CD14-positive monocyte (primary cell): ENCODE measurements around the gene HIVEP3. TPM values are rescaled to one million over a fixed set of nuclear protein-coding genes. Genes with fewer than 3 reads are reported as not detected.

Experiments used
- DNase-seq, 3 donors: peaks; one replicate each; pipeline ENCODE4 v3.0.0-alpha.2; 2011 to 2022
- H2AFZ ChIP-seq: 2 replicates; pipeline ENCODE4 v1.6.0; 2012; ENCODE audit warnings: mild to moderate bottlenecking, low read depth, low read length, inconsistent platforms; ENCODE audit not compliant: insufficient read depth, poor library complexity, severe bottlenecking
- H3K27ac ChIP-seq, 2 donors: 1 replicate in 1 of 2; 2 replicates in 1 of 2; pipeline ENCODE4 v1.5.1; 2012 to 2013; ENCODE audit warnings: low read length in 2 of 2, control low read depth in 1 of 2, inconsistent platforms in 1 of 2, low read depth in 1 of 2, mild to moderate bottlenecking in 1 of 2
- H3K27me3 ChIP-seq, 2 donors: one replicate each; pipeline versions ENCODE4 v1.6.0 to v1.6.1; 2011 to 2013; ENCODE audit warnings: low read length in 2 of 2; ENCODE audit not compliant: control insufficient read depth in 2 of 2, insufficient read depth in 2 of 2
- H3K36me3 ChIP-seq, 2 donors: replicated peaks in 1 of 2; 1 replicate in 1 of 2; 2 replicates in 1 of 2; pipeline versions ENCODE4 v1.5.1 to v1.6.1; 2012 to 2013; ENCODE audit warnings: low read length in 2 of 2, control low read depth in 1 of 2, inconsistent platforms in 1 of 2, mild to moderate bottlenecking in 1 of 2; ENCODE audit not compliant: insufficient read depth in 2 of 2, control insufficient read depth in 1 of 2
- H3K4me1 ChIP-seq, 2 donors: 1 replicate in 1 of 2; 2 replicates in 1 of 2; pipeline versions ENCODE4 v1.5.1 to v1.6.1; 2012 to 2013; ENCODE audit warnings: low read length in 2 of 2, control low read depth in 1 of 2, inconsistent platforms in 1 of 2, mild to moderate bottlenecking in 1 of 2, moderate library complexity in 1 of 2; ENCODE audit not compliant: insufficient read depth in 2 of 2, control insufficient read depth in 1 of 2
- H3K4me2 ChIP-seq: replicated peaks from 2 replicates; pipeline ENCODE3; 2012; ENCODE audit warnings: low read length, moderate library complexity, mild to moderate bottlenecking; ENCODE audit not compliant: poor library complexity, severe bottlenecking; ENCODE audit errors: extremely low read depth
- H3K4me3 ChIP-seq, 3 experiments: fragments of 200-600 bp in 1 of 3; sonication (generic) in 1 of 3; replicated peaks in 1 of 3; 1 replicate in 2 of 3; 2 replicates in 1 of 3; pipeline ENCODE4 v1.5.1; 2011 to 2013; ENCODE audit warnings: low read length in 3 of 3, mild to moderate bottlenecking in 3 of 3, control low read depth in 2 of 3, low read depth in 2 of 3, inconsistent platforms in 1 of 3, moderate library complexity in 1 of 3
- H3K79me2 ChIP-seq: 2 replicates; pipeline ENCODE4 v1.6.0; 2012; ENCODE audit warnings: mild to moderate bottlenecking, control low read depth, inconsistent platforms, low read length, moderate library complexity; ENCODE audit not compliant: insufficient read depth
- H3K9ac ChIP-seq: 2 replicates; pipeline ENCODE4 v1.6.0; 2017; ENCODE audit warnings: low read length, mild to moderate bottlenecking; ENCODE audit not compliant: insufficient read depth, poor library complexity, severe bottlenecking
- H3K9me3 ChIP-seq, 2 donors: replicated peaks in 1 of 2; 1 replicate in 1 of 2; 2 replicates in 1 of 2; pipeline versions ENCODE4 v1.5.1 to v1.6.1; 2012 to 2013; ENCODE audit warnings: low read length in 2 of 2, control low read depth in 1 of 2; ENCODE audit not compliant: control insufficient read depth in 1 of 2, insufficient read depth in 1 of 2
- H4K20me1 ChIP-seq: 2 replicates; pipeline ENCODE4 v1.6.0; 2012; ENCODE audit warnings: mild to moderate bottlenecking, low read length, control low read depth, moderate library complexity; ENCODE audit not compliant: insufficient read depth
- H3K27ac Mint-ChIP-seq, 7 donors: one replicate each; pipeline ENCODE4 v1.8.0; 2020; ENCODE audit warnings: mild to moderate bottlenecking in 7 of 7, mixed read lengths in 7 of 7, moderate library complexity in 6 of 7, inconsistent platforms in 2 of 7
- H3K27me3 Mint-ChIP-seq, 3 donors: one replicate each; pipeline ENCODE4 v1.8.0; 2021 to 2022; ENCODE audit warnings: low read depth in 3 of 3, mild to moderate bottlenecking in 3 of 3, mixed read lengths in 3 of 3, moderate library complexity in 3 of 3, inconsistent platforms in 1 of 3
- H3K36me3 Mint-ChIP-seq, 2 donors: one replicate each; pipeline ENCODE4 v1.8.0; 2020; ENCODE audit warnings: mixed read lengths in 2 of 2, inconsistent platforms in 1 of 2, mild to moderate bottlenecking in 1 of 2
- H3K4me1 Mint-ChIP-seq: one replicate; pipeline ENCODE4 v1.8.0; 2020; ENCODE audit warnings: mild to moderate bottlenecking, mixed read lengths
- H3K4me3 Mint-ChIP-seq, 2 donors: one replicate each; pipeline ENCODE4 v1.8.0; 2020; ENCODE audit warnings: mild to moderate bottlenecking in 2 of 2, mixed read lengths in 2 of 2, moderate library complexity in 1 of 2
- H3K9me3 Mint-ChIP-seq, 7 donors: one replicate each; pipeline ENCODE4 v1.8.0; 2020 to 2022; ENCODE audit warnings: mixed read lengths in 7 of 7, mild to moderate bottlenecking in 6 of 7, moderate library complexity in 6 of 7, inconsistent platforms in 2 of 7
- CTCF ChIP-seq: fragments of 200-600 bp; IDR thresholded peaks from one replicate; pipeline ENCODE4 v1.8.0; 2022; ENCODE audit warnings: antibody characterized with exemption, mild to moderate bottlenecking
- WGBS: methylation state at CpG from one replicate; pipeline ENCODE4 v1.1.5; 2013; ENCODE audit warnings: missing lambda C conversion rate; ENCODE audit not compliant: insufficient coverage; 5-methylcytosine and 5-hydroxymethylcytosine counted together
- intact Hi-C, 2 donors: fragments of 100-400 bp; cut with micrococcal nuclease; formaldehyde crosslinking; loops; one replicate each; pipeline versions ENCODE4 v1.15.0 to v1.15.1; 2023
- polyA plus RNA-seq, 3 donors: library from polyadenylated mRNA; depleted of rRNA in 1 of 3; unstranded in 2 of 3; stranded (reverse) in 1 of 3; fragments of 300-500 nt in 2 of 3; fragments of >200 nt in 1 of 3; fragmentation: Illumina TruSeq in 2 of 3; gene quantifications; 1 replicate in 2 of 3; 2 replicates in 1 of 3; pipeline ENCODE4 v1.2.3, GENCODE V29; 2012 to 2021

The HIVEP3 gene
- polyA plus RNA-seq, 3 donors = 1.2 to 3.7 (median 1.8) TPM

DNA sequence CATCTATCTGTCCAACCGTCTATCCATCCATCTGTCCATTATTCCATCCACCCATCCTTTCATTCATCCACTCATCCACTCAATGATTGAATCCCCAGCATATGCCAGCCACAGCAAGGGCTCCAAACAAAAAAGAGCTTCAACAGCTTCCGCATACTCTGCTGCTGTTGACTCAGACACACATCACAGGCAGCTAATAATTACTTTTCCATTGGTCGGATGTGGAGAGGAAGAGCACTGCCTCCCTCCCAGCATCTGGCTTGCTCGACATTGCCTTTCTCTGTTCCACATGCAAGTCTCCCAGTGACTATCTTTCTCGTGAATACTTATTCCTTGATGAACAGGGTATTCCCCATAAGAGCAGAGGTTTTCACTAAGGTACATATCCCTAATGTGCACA lies 176.5 kb downstream of the HIVEP3 start:
- Histone ChIP-seq H3K27me3 (no peaks in the 10 kb centered on the region), H2AFZ (no peak overlapping the region), H3K4me2 (no peak overlapping the region), H3K9ac (no peak overlapping the region), H3K4me3 (no peak overlapping the region), H3K9me3 (no peaks in the 10 kb centered on the region), H3K36me3 (no peaks in the 10 kb centered on the region), H3K27ac (peak overlapping the region in 1 of 2 donors; percentile 99), H4K20me1 (no peaks in the 10 kb centered on the region), H3K4me1 (peaks cover 62 to 73% of the 10 kb centered on the region in 2 donors), H3K79me2 (peaks cover 4% of the 10 kb centered on the region)
- peaks cover 6 to 12% of the 10 kb centered on the region in 2 donors for H3K36me3 Mint-ChIP-seq
- WGBS = 96% methylated on average over 2 of the region's 5 CpGs
- H3K27ac Mint-ChIP-seq = peak overlapping the region; percentile 36 to 99 (median 66)
- TF ChIP-seq CTCF = no peak
- intact Hi-C loops = loop anchor here in 1 of 2 donors (5.0 kb wide), 1 partner anchor 35 kb away; no protein-coding TSS in a partner anchor
- peaks cover 77% of the 10 kb centered on the region for H3K4me1 Mint-ChIP-seq
- H3K27me3 Mint-ChIP-seq = peaks cover 0 to 2% (median 2%) of the 10 kb centered on the region in 3 donors
- DNase-seq = peak in 1 of 3 donors; percentile 44
- H3K4me3 Mint-ChIP-seq = no peak overlapping the region
- no peaks in the 10 kb centered on the region for H3K9me3 Mint-ChIP-seq

GRCh38 chr1:41741244-41741643 lies 177.5 kb downstream of the HIVEP3 start:
- Mint-ChIP-seq H3K27ac (peak overlapping the region; percentile 99 to 100 (median 99)), H3K4me3 (no peak overlapping the region), H3K9me3 (no peaks in the 10 kb centered on the region), H3K4me1 (peaks cover 87% of the 10 kb centered on the region), H3K27me3 (peaks cover 0 to 2% (median 0%) of the 10 kb centered on the region in 3 donors), H3K36me3 (peaks cover 9 to 12% of the 10 kb centered on the region in 2 donors)
- Histone ChIP-seq H4K20me1 (no peaks in the 10 kb centered on the region), H3K36me3 (no peaks in the 10 kb centered on the region), H3K79me2 (peaks cover 4% of the 10 kb centered on the region), H3K9ac (peak overlapping the region; percentile 71), H2AFZ (no peak overlapping the region), H3K27me3 (no peaks in the 10 kb centered on the region), H3K4me2 (peak overlapping the region; percentile 7), H3K4me3 (no peak overlapping the region), H3K9me3 (no peaks in the 10 kb centered on the region), H3K4me1 (peaks cover 72 to 83% of the 10 kb centered on the region in 2 donors), H3K27ac (peak overlapping the region; percentile 98 to 99)
- WGBS = 29% methylated on average over 4 of the region's 7 CpGs
- TF ChIP-seq CTCF = no peak
- DNase-seq = peak; percentile 72 to 82 (median 76)
- intact Hi-C loops = loop anchor here in 1 of 2 donors (5.0 kb wide), 1 partner anchor 36 kb away; no protein-coding TSS in a partner anchor
